GM13976 (cell line): ENCODE measurements around the gene ROBO3.

Experiments
- DNase-seq: peaks from one replicate; pipeline ENCODE4 v3.0.0; 2012; ENCODE audit warnings: low spot score
- CTCF ChIP-seq: IDR thresholded peaks from 2 replicates; pipeline ENCODE4 v1.5.1; 2012; ENCODE audit warnings: borderline replicate concordance, mild to moderate bottlenecking; ENCODE audit not compliant: insufficient read depth; ENCODE audit errors: extremely low read depth, missing control alignments, control extremely low read depth
- in situ Hi-C: fragments of 300-500 bp; cut with MboI; formaldehyde crosslinking; loops from one replicate; pipeline ENCODE4 v1.12.0; 2022; ENCODE audit warnings: low sequenced_read_pairs, mixed read lengths, inconsistent platforms; ENCODE audit not compliant: unreplicated experiment

ROBO3 gene

DNA sequence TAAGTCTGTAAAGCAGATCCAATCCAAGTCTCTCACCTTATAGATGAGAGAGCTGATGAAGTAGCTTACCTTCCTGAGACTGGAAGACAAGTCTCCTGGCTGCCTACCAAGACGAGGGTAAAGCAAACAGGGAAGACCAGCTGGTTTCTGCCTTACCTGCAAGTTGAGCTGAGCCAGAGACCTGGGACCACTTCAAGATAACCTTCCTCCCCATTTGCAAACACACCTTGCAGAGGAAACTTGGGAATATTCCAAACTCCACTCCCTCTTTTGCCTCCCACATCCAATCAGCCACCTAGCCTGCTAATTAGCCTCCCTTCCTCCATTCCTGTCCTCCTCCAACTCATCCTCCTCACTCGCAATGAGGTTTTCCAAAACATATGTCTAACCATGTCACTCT is 23.4 kb upstream of the ROBO3 start:
- no peak for TF ChIP-seq CTCF
- in situ Hi-C loops: no loop called here
- no peak for DNase-seq

GRCh38 chr11:124842305-124842704 is 22.9 kb upstream of the ROBO3 start:
- TF ChIP-seq CTCF: no peak
- in situ Hi-C loops: no loop called here
- DNase-seq: no peak

DNA sequence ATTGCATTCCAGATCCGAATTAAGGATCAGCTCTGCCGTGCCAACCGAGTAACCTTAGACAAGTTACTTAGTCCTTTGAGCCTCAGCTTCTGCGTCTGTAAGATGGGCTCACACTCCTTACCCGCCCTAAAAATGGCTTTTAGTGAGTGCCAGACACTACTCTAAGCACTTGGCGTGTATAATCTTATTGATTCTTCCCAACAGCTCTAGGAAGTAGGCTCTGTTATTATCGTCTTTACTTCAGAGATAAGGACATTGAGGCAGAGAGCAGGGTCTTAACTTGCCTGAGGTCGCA is 21.7 kb upstream of the ROBO3 start:
- in situ Hi-C loops: no loop called here
- no peak for DNase-seq
- TF ChIP-seq CTCF: no peak

- TF ChIP-seq CTCF: no peak
- no peak for DNase-seq
- in situ Hi-C loops: no loop called here
These were observed 20.6 kb upstream of the ROBO3 start for GRCh38 chr11:124844664-124845079.

- in situ Hi-C loops: no loop called here
- no peak for TF ChIP-seq CTCF
- no peak for DNase-seq
These were observed 19.1 kb upstream of the ROBO3 start for GRCh38 chr11:124846070-124846673.

DNA sequence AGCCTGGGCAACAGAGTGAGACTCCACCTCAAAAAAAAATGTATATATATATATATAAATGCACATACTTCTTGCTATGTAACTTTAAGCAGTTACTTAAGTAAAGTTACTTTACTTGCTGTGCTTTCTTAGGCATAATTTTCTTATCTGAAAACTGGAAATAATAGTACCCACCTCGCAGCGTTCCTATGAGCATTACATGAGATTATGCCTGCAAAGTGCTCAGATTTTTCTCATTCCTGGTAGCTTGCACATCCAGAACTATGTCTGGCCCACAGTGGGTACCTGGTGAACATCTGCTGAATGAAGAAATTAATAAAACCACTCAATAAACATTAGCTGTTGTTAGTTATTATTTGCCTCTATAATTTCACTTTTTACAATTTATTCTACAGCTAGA is 6.1 kb upstream of the ROBO3 start:
- no peak for TF ChIP-seq CTCF
- in situ Hi-C loops: loop anchor here (10.0 kb wide), 1 partner anchor 214 kb away; no protein-coding TSS in a partner anchor
- DNase-seq: no peak

GRCh38 chr11:124861670-124862069 is 3.6 kb upstream of the ROBO3 start:
- in situ Hi-C loops: no loop called here
- TF ChIP-seq CTCF: no peak
- no peak for DNase-seq
